Gastroesophageal sphincter (tissue), 3 donors: ENCODE results near the gene IL1F10.

Source experiments
- CTCF ChIP-seq, 4 experiments: fragments of 200-600 bp in 2 of 4; fragments of 450-650 bp in 2 of 4; sonication (generic) in 1 of 4; IDR thresholded peaks; one replicate each; pipeline ENCODE4 v1.5.1; 2017 to 2019; ENCODE audit warnings: antibody characterized with exemption in 4 of 4, mild to moderate bottlenecking in 2 of 4, moderate library complexity in 2 of 4
- EP300 ChIP-seq: sonication (generic); formaldehyde crosslinking; IDR thresholded peaks from one replicate; pipeline ENCODE4 v1.6.1; 2017; ENCODE audit warnings: antibody characterized with exemption, mild to moderate bottlenecking

GRCh38 chr2:113070606-113070975 is 2.8 kb downstream of the IL1F10 start:
- TF ChIP-seq EP300 (no peak), CTCF (IDR thresholded peaks at IDR 0.05) (no peak)
